Measurements from ENCODE around the gene AHRR. TPM values are rescaled to one million over a fixed set of nuclear protein-coding genes. Genes with fewer than 3 reads are reported as not detected.

Gene AHRR
- total RNA-seq, 2 experiments from 2014 or later: 2.2 to 3.4 TPM

DNA sequence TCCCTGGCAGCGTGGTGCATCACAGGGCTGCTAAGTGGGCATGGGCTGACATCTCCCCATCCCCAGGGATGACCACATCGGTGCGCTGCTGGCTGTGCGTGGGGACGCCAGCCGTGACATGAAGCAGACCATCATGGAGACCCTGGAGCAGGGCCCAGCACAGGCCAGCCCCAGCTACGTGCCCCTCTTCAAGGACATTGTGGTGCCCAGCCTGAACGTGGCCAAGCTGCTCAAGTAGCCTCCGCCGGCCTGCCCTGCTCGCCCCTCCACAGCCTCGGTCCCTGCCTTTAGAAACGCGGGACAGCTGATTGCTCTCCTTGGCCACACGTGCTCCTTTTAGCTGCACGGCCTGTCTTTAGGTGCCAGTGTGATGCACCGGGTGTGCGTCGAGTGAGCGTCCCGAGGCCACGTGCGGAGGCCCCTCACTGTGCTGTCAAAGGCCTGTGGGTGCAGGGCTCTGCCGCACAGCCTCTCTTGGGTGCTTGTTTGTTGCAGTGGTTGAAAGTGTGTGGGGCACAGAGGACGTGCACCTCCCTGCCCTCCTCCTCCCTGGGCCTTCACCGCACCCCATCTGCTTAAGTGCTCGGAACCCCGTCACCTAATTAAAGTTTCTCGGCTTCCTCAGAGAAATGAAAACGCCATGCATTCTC, 145.3 kb downstream of the AHRR start:
- H3K9me3 ChIP-seq (ENCODE audit: low read length): no peaks in the 10 kb centered on the region
- peaks cover 3% of the 10 kb centered on the region; the same call in 1 of the 2 replicates for H4K20me1 ChIP-seq (ENCODE audit: insufficient read depth, low read length)
- DNase-seq (ENCODE audit: low spot score): no peak
- H3K4me1 ChIP-seq (ENCODE audit: insufficient read depth, low read length, poor library complexity, severe bottlenecking): peaks cover 15% of the 10 kb centered on the region
- H3K79me2 ChIP-seq (ENCODE audit: insufficient read depth, low read depth, low read length): peaks cover 4% of the 10 kb centered on the region; the same call in 1 of the 2 replicates
- BruUV-seq (replicated peaks): no TSS peak
- TF ChIP-seq, protein P1, sequence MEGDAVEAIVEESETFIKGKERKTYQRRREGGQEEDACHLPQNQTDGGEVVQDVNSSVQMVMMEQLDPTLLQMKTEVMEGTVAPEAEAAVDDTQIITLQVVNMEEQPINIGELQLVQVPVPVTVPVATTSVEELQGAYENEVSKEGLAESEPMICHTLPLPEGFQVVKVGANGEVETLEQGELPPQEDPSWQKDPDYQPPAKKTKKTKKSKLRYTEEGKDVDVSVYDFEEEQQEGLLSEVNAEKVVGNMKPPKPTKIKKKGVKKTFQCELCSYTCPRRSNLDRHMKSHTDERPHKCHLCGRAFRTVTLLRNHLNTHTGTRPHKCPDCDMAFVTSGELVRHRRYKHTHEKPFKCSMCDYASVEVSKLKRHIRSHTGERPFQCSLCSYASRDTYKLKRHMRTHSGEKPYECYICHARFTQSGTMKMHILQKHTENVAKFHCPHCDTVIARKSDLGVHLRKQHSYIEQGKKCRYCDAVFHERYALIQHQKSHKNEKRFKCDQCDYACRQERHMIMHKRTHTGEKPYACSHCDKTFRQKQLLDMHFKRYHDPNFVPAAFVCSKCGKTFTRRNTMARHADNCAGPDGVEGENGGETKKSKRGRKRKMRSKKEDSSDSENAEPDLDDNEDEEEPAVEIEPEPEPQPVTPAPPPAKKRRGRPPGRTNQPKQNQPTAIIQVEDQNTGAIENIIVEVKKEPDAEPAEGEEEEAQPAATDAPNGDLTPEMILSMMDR (conservative IDR thresholded peaks at IDR 0.05; ENCODE audit: low read length): no peak
- no peak for TF ChIP-seq EZH2phosphoT487 (IDR thresholded peaks at IDR 0.05; ENCODE audit: borderline replicate concordance, low read depth, low read length)
- H3K36me3 ChIP-seq (ENCODE audit: insufficient read depth, low read length): peaks cover 60% of the 10 kb centered on the region
- CTCF ChIA-PET (ENCODE audit: unreplicated experiment): no interaction called here
- H3K4me2 ChIP-seq (ENCODE audit: low read length): no peak overlapping the region
- POLR2A ChIA-PET: no interaction called here
- no peak overlapping the region for H3K4me3 ChIP-seq (ENCODE audit: low read depth, low read length, poor library complexity, severe bottlenecking)
- no peaks in the 10 kb centered on the region for H3K9me2 ChIP-seq (ENCODE audit: insufficient read depth, low read length)
- H2AFZ ChIP-seq (ENCODE audit: low read length): no peak overlapping the region
- intact Hi-C loops (cut with micrococcal nuclease; ENCODE audit: unreplicated experiment): no loop called here
- H3K27ac ChIP-seq (ENCODE audit: low read depth, low read length, poor library complexity, severe bottlenecking): no peak overlapping the region

DNA sequence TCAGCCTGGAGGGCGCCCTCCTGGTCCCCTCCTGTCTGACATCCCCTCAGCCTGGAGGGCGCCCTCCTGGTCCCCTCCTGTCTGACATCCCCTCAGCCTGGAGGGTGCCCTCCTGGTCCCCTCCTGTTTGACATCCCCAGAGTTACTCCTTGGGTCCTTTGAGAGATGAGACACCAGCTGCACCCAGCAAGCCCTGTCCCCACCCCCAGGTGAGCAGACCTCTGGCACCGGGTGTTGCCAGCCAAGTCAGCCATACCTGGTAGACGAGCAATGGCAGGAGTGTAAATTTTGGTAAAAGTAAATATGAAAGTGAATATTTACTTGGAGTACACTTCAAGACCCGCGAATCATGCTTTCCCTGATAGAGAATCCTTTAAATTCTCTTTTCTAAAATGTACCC, 146.9 kb downstream of the AHRR start:
- H3K4me3 ChIP-seq (ENCODE audit: low read depth, low read length, poor library complexity, severe bottlenecking): no peak overlapping the region
- ChIA-PET POLR2A (no interaction called here), CTCF (ENCODE audit: unreplicated experiment) (no interaction called here)
- H3K9me2 ChIP-seq (ENCODE audit: insufficient read depth, low read length): no peaks in the 10 kb centered on the region
- TF ChIP-seq, protein P1 (conservative IDR thresholded peaks at IDR 0.05; ENCODE audit: low read length): no peak
- TF ChIP-seq EZH2phosphoT487 (IDR thresholded peaks at IDR 0.05; ENCODE audit: borderline replicate concordance, low read depth, low read length): no peak
- H3K4me2 ChIP-seq (ENCODE audit: low read length): no peak overlapping the region
- H3K9me3 ChIP-seq (ENCODE audit: low read length): no peaks in the 10 kb centered on the region
- H2AFZ ChIP-seq (ENCODE audit: low read length): no peak overlapping the region
- peaks cover 11% of the 10 kb centered on the region; the same call in 1 of the 2 replicates for H3K79me2 ChIP-seq (ENCODE audit: insufficient read depth, low read depth, low read length)
- intact Hi-C loops (cut with micrococcal nuclease; ENCODE audit: unreplicated experiment): no loop called here
- H3K4me1 ChIP-seq (ENCODE audit: insufficient read depth, low read length, poor library complexity, severe bottlenecking): peaks cover 19% of the 10 kb centered on the region
- DNase-seq (ENCODE audit: low spot score): no peak
- no peak overlapping the region for H3K27ac ChIP-seq (ENCODE audit: low read depth, low read length, poor library complexity, severe bottlenecking)
- peaks cover 49% of the 10 kb centered on the region for H3K36me3 ChIP-seq (ENCODE audit: insufficient read depth, low read length)
- BruUV-seq (replicated peaks): no TSS peak
- H4K20me1 ChIP-seq (ENCODE audit: insufficient read depth, low read length): peaks cover 4% of the 10 kb centered on the region; the same call in 1 of the 2 replicates

Data from OCI-LY7 (cell line).